WTC11 (cell line): ENCODE results near the gene EAPP.

Source experiments
- ATF2 ChIP-seq: sonication (generic); formaldehyde crosslinking; IDR thresholded peaks from 2 replicates; pipeline ENCODE4 v1.8.1; 2022; ENCODE audit warnings: low read depth, missing genetic modification reagents, borderline replicate concordance
- ELF4 ChIP-seq: sonication (generic); formaldehyde crosslinking; IDR thresholded peaks from 2 replicates; pipeline ENCODE4 v1.8.1; 2022; ENCODE audit warnings: low read depth, mild to moderate bottlenecking, moderate library complexity, missing genetic modification reagents
- MYBL2 ChIP-seq: sonication (generic); formaldehyde crosslinking; IDR thresholded peaks from 2 replicates; pipeline ENCODE4 v1.8.1; 2023; ENCODE audit warnings: mild to moderate bottlenecking, moderate library complexity, missing genetic modification reagents
- NFYB ChIP-seq: sonication (generic); formaldehyde crosslinking; conservative IDR thresholded peaks from 2 replicates; pipeline ENCODE4 v1.8.0; 2022; ENCODE audit warnings: low read depth, missing genetic modification reagents
- PRDM15 ChIP-seq: sonication (generic); formaldehyde crosslinking; IDR thresholded peaks from 2 replicates; pipeline ENCODE4 v1.8.0; 2022; ENCODE audit warnings: missing genetic modification reagents
- TEAD4 ChIP-seq: sonication (generic); formaldehyde crosslinking; IDR thresholded peaks from 2 replicates; pipeline ENCODE4 v1.8.0; 2022; ENCODE audit warnings: mild to moderate bottlenecking, missing genetic modification reagents
- USF1 ChIP-seq: sonication (generic); formaldehyde crosslinking; IDR thresholded peaks from 2 replicates; pipeline ENCODE4 v1.8.0; 2022; ENCODE audit warnings: mild to moderate bottlenecking, missing genetic modification reagents
- ZNF138 ChIP-seq: sonication (generic); formaldehyde crosslinking; conservative IDR thresholded peaks from 2 replicates; pipeline ENCODE4 v1.8.1; 2022; ENCODE audit warnings: mild to moderate bottlenecking, moderate library complexity, missing genetic modification reagents
- TF ChIP-seq, protein P1 (sequence below): fragments of 200-600 bp; IDR thresholded peaks from 2 replicates; pipeline ENCODE4 v1.8.0; 2022; ENCODE audit warnings: antibody characterized with exemption
- TF ChIP-seq, protein P2 (sequence below): sonication (generic); formaldehyde crosslinking; IDR thresholded peaks from 2 replicates; pipeline ENCODE4 v1.8.0; 2022; ENCODE audit warnings: mild to moderate bottlenecking, missing genetic modification reagents
- TF ChIP-seq, protein P3 (sequence below): sonication (generic); formaldehyde crosslinking; conservative IDR thresholded peaks from 2 replicates; pipeline ENCODE4 v1.8.1; 2023; ENCODE audit warnings: mild to moderate bottlenecking, low read depth, missing genetic modification reagents, moderate library complexity
- TF ChIP-seq, protein P4 (sequence below): sonication (generic); formaldehyde crosslinking; IDR thresholded peaks from 2 replicates; pipeline ENCODE4 v1.8.1; 2023; ENCODE audit warnings: mild to moderate bottlenecking, missing genetic modification reagents

DNA sequence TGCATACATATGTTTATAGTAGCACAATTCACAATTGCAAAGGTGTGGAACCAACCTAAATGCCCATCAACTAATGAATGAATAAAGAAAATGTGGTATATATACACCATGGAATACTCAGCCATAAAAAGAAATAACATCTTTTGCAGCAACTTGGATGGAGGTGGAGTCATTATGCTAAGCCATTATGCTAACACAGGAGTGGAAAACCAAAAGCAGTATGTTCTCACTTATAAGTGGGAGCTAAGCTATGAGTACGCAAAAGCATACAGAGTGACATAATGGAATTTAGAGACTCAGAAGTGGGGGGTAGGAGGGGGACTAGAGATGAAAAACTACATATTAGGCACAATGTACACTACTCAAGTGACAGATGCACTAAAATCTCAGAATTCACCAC is 61.2 kb downstream of the EAPP start:
- TF ChIP-seq, protein P1, sequence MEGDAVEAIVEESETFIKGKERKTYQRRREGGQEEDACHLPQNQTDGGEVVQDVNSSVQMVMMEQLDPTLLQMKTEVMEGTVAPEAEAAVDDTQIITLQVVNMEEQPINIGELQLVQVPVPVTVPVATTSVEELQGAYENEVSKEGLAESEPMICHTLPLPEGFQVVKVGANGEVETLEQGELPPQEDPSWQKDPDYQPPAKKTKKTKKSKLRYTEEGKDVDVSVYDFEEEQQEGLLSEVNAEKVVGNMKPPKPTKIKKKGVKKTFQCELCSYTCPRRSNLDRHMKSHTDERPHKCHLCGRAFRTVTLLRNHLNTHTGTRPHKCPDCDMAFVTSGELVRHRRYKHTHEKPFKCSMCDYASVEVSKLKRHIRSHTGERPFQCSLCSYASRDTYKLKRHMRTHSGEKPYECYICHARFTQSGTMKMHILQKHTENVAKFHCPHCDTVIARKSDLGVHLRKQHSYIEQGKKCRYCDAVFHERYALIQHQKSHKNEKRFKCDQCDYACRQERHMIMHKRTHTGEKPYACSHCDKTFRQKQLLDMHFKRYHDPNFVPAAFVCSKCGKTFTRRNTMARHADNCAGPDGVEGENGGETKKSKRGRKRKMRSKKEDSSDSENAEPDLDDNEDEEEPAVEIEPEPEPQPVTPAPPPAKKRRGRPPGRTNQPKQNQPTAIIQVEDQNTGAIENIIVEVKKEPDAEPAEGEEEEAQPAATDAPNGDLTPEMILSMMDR, result no peak
- TF ChIP-seq ELF4 (CRISPR knock-in tag) (no peak), PRDM15 (CRISPR knock-in tag) (no peak), ZNF138 (no peak), ATF2 (no peak), MYBL2 (no peak), NFYB (CRISPR knock-in tag) (no peak), TEAD4 (CRISPR knock-in tag) (no peak), USF1 (CRISPR knock-in tag) (no peak)
- TF ChIP-seq, protein P2, sequence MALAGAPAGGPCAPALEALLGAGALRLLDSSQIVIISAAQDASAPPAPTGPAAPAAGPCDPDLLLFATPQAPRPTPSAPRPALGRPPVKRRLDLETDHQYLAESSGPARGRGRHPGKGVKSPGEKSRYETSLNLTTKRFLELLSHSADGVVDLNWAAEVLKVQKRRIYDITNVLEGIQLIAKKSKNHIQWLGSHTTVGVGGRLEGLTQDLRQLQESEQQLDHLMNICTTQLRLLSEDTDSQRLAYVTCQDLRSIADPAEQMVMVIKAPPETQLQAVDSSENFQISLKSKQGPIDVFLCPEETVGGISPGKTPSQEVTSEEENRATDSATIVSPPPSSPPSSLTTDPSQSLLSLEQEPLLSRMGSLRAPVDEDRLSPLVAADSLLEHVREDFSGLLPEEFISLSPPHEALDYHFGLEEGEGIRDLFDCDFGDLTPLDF (CRISPR knock-in tag), result no peak
- TF ChIP-seq, protein P3, sequence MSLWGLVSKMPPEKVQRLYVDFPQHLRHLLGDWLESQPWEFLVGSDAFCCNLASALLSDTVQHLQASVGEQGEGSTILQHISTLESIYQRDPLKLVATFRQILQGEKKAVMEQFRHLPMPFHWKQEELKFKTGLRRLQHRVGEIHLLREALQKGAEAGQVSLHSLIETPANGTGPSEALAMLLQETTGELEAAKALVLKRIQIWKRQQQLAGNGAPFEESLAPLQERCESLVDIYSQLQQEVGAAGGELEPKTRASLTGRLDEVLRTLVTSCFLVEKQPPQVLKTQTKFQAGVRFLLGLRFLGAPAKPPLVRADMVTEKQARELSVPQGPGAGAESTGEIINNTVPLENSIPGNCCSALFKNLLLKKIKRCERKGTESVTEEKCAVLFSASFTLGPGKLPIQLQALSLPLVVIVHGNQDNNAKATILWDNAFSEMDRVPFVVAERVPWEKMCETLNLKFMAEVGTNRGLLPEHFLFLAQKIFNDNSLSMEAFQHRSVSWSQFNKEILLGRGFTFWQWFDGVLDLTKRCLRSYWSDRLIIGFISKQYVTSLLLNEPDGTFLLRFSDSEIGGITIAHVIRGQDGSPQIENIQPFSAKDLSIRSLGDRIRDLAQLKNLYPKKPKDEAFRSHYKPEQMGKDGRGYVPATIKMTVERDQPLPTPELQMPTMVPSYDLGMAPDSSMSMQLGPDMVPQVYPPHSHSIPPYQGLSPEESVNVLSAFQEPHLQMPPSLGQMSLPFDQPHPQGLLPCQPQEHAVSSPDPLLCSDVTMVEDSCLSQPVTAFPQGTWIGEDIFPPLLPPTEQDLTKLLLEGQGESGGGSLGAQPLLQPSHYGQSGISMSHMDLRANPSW (CRISPR knock-in tag), result no peak
- TF ChIP-seq, protein P4, sequence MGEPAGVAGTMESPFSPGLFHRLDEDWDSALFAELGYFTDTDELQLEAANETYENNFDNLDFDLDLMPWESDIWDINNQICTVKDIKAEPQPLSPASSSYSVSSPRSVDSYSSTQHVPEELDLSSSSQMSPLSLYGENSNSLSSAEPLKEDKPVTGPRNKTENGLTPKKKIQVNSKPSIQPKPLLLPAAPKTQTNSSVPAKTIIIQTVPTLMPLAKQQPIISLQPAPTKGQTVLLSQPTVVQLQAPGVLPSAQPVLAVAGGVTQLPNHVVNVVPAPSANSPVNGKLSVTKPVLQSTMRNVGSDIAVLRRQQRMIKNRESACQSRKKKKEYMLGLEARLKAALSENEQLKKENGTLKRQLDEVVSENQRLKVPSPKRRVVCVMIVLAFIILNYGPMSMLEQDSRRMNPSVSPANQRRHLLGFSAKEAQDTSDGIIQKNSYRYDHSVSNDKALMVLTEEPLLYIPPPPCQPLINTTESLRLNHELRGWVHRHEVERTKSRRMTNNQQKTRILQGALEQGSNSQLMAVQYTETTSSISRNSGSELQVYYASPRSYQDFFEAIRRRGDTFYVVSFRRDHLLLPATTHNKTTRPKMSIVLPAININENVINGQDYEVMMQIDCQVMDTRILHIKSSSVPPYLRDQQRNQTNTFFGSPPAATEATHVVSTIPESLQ (CRISPR knock-in tag), result no peak
